Karpas-422 (cell line): Measurements from ENCODE around the gene KLHL30. TPM values are rescaled to one million over a fixed set of nuclear protein-coding genes. Genes with fewer than 3 reads are reported as not detected.

Experiments
- DNase-seq: peaks from one replicate; pipeline ENCODE4 v3.0.0-alpha.2; 2015
- H2AFZ ChIP-seq: fragments of 200-600 bp; sonication (generic); 2 replicates; pipeline ENCODE4 v1.6.1; 2014; ENCODE audit warnings: antibody characterized with exemption, low read length, mixed read lengths
- H3K27ac ChIP-seq: fragments of 200-600 bp; sonication (generic); 2 replicates; pipeline ENCODE4 v1.5.1; 2014; ENCODE audit warnings: mild to moderate bottlenecking, low read length, moderate library complexity
- H3K27me3 ChIP-seq: fragments of 200-600 bp; sonication (generic); 2 replicates; pipeline ENCODE4 v1.6.1; 2014; ENCODE audit warnings: low read length, mixed read lengths
- H3K36me3 ChIP-seq: fragments of 200-600 bp; sonication (generic); 2 replicates; pipeline ENCODE4 v1.6.1; 2014; ENCODE audit warnings: low read length, mixed read lengths; ENCODE audit not compliant: insufficient read depth
- H3K4me1 ChIP-seq: fragments of 200-600 bp; sonication (generic); 2 replicates; pipeline ENCODE4 v1.6.1; 2014; ENCODE audit warnings: mild to moderate bottlenecking, low read length, mixed read lengths
- H3K4me2 ChIP-seq: fragments of 200-600 bp; sonication (generic); 2 replicates; pipeline ENCODE4 v1.6.1; 2014; ENCODE audit warnings: low read length, low read depth, mild to moderate bottlenecking; ENCODE audit not compliant: poor library complexity, severe bottlenecking
- H3K4me3 ChIP-seq: fragments of 200-600 bp; sonication (generic); 2 replicates; pipeline ENCODE4 v1.5.1; 2014; ENCODE audit warnings: mild to moderate bottlenecking, antibody characterized with exemption, low read length, mixed read lengths
- H3K79me2 ChIP-seq: fragments of 200-600 bp; sonication (generic); 2 replicates; pipeline ENCODE4 v1.6.1; 2014; ENCODE audit warnings: mild to moderate bottlenecking, low read length, mixed read lengths
- H3K9ac ChIP-seq: fragments of 200-600 bp; sonication (generic); 2 replicates; pipeline ENCODE4 v1.6.0; 2014; ENCODE audit warnings: low read length
- H3K9me2 ChIP-seq: fragments of 200-600 bp; sonication (generic), shearing (Covaris generic); replicated peaks from 2 replicates; pipeline ENCODE4 v1.6.0; 2014; ENCODE audit warnings: mild to moderate bottlenecking, low read length, moderate library complexity; ENCODE audit not compliant: insufficient read depth
- H3K9me3 ChIP-seq: fragments of 300-700, 200-600 bp; sonication (generic); 2 replicates; pipeline ENCODE4 v1.6.1; 2014; ENCODE audit warnings: low read length, mixed read lengths
- H4K20me1 ChIP-seq: fragments of 200-600 bp; sonication (generic); 2 replicates; pipeline ENCODE4 v1.6.1; 2014; ENCODE audit warnings: mild to moderate bottlenecking, antibody characterized with exemption, low read length, low read depth; ENCODE audit not compliant: insufficient read depth
- total RNA-seq: library from RNA; depleted of rRNA; stranded (reverse); fragments of >200 nt; shearing (Covaris generic); gene quantifications from 2 replicates; pipeline ENCODE4 v1.2.3, GENCODE V29; 2014; ENCODE audit warnings: low replicate concordance

The KLHL30 gene
- total RNA-seq, 1 experiment from 2014 or later = not detected

DNA sequence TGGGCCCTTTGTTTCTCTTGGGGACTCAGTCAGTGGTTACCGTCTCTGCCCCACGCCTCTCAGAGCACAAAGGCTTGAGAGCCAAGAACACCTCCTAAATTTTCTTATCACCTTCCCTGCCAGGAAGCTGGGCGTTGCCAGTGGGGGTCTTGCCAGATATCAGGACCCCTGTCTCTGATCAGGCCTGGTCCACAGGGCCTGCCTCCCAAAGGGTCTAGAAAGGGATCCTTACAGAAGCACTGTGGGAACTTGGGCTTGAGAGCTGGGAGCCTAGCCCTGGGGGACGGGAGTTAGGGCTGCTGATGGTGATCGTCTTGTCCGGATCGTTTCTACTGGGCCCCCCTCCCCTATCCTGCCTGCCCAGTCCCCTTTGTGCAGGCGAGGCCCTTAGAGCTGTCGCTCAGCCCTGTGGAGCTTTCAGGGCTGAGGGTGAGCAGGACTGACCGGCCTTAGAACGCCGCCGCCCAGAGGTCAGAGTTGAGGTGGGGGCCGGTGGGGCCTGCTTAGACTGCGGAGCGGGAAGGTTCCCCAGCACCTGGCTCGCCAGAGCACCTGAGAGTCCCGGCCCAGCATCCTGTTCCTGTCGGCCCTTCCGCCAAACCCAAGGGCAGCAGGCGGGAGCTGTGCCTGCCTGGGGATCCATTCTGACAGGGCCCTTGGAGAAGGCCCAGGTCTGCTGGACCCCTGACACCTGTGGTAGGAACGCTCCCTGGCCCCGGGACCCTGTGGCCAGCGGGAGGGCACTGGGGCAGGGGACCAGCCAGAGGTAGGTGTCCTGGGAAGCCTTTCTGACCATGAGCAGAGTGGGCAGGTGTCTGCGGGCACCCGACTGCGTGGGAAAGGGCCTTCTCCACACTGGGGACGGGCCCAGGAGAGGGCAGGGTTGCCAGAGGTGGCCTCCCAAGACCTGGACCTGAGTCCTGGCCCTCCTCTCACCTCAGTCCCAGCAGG is 37.4 kb upstream of the KLHL30 start:
- Histone ChIP-seq H3K9ac (no peak overlapping the region), H3K4me1 (peaks cover 13% of the 10 kb centered on the region)

DNA sequence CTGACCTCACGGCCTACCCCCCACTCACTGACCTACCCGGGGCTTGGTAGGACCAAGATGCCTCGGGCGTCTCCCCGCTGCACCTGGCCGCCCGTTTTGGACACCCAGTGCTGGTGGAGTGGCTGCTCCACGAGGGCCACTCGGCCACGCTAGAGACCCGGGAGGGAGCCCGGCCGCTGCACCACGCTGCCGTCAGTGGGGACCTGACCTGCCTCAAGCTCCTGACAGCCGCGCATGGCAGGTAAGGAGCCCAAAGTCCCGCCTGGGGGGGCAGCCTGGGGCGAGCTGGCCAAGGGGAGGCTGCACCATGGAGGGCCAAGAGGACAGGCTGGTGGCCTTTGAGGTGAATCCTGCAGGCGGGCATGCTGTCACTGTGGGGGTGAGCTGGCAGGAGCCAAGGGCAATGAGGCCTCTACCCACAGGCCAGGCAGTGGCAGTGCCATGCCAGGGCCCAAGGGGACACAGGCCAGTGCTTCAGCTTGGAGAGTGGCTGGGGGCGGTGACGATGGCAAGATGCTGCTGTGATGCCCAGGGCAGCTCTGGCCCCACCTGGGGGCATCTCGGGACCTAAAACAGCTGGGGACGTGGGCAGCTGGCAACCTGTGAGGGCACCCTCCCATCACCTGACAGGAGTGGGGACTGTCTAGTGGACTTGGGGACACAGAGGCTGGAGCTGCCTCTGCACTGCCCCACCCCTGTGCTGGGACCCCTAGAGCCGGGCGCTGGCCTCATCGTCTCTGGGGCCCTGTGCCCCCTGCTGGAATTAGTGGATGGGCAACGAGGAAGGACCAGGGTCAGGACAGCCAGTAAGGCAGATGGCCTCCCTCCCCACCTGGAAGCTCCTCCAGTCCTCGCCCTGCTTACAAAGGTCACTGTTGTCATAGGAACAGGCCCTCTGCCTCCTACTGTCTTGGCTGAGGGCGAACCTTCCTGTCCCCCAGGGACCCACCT is 36.3 kb upstream of the KLHL30 start:
- H3K27me3 ChIP-seq = no peaks in the 10 kb centered on the region
- no peak overlapping the region for H2AFZ ChIP-seq
- H3K4me3 ChIP-seq = no peak overlapping the region
- H3K79me2 ChIP-seq = no peaks in the 10 kb centered on the region
- peaks cover 23% of the 10 kb centered on the region for H3K4me1 ChIP-seq
- no peaks in the 10 kb centered on the region for H3K9me2 ChIP-seq
- no peak overlapping the region for H3K4me2 ChIP-seq
- H3K9ac ChIP-seq = no peak overlapping the region
- no peaks in the 10 kb centered on the region for H3K9me3 ChIP-seq
- no peak overlapping the region for H3K27ac ChIP-seq
- H4K20me1 ChIP-seq = no peaks in the 10 kb centered on the region
- DNase-seq = no peak
- H3K36me3 ChIP-seq = no peaks in the 10 kb centered on the region

More for the DNA sequence above, 37.4 kb upstream of the KLHL30 start:
- H4K20me1 ChIP-seq = no peaks in the 10 kb centered on the region
- H3K27ac ChIP-seq = no peak overlapping the region
- H3K27me3 ChIP-seq = no peaks in the 10 kb centered on the region
- H3K9me2 ChIP-seq = no peaks in the 10 kb centered on the region
- H3K79me2 ChIP-seq = no peaks in the 10 kb centered on the region
- H3K9me3 ChIP-seq = no peaks in the 10 kb centered on the region
- no peak overlapping the region for H2AFZ ChIP-seq
- H3K36me3 ChIP-seq = no peaks in the 10 kb centered on the region
- no peak for DNase-seq
- H3K4me3 ChIP-seq = no peak overlapping the region
- no peak overlapping the region for H3K4me2 ChIP-seq

DNA sequence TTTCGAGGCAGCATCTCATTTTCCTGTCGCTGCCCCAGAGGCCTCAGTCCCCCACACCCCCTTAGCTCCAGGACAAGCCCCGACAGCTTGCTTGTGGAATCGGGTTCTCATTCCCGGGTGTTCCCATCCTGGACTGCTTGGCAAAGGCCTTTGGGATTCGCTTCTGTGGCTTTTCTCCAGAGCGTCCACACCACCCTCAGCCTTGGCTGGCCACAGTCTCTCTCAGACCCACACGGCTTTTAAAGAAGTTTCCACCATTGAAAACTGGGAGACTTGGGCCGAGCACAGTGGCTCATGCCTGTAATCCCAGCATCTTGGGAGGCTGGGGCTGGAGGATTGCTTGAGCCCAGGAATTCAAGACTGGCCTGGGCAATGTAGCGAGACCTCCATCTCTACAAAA is 35.6 kb upstream of the KLHL30 start:
- Histone ChIP-seq H3K9me2 (no peaks in the 10 kb centered on the region), H3K27ac (no peak overlapping the region), H3K9me3 (no peaks in the 10 kb centered on the region), H4K20me1 (no peaks in the 10 kb centered on the region), H3K4me1 (peaks cover 30% of the 10 kb centered on the region), H2AFZ (no peak overlapping the region), H3K9ac (no peak overlapping the region), H3K27me3 (no peaks in the 10 kb centered on the region), H3K4me3 (no peak overlapping the region), H3K79me2 (no peaks in the 10 kb centered on the region), H3K4me2 (no peak overlapping the region), H3K36me3 (no peaks in the 10 kb centered on the region)
- DNase-seq = no peak

DNA sequence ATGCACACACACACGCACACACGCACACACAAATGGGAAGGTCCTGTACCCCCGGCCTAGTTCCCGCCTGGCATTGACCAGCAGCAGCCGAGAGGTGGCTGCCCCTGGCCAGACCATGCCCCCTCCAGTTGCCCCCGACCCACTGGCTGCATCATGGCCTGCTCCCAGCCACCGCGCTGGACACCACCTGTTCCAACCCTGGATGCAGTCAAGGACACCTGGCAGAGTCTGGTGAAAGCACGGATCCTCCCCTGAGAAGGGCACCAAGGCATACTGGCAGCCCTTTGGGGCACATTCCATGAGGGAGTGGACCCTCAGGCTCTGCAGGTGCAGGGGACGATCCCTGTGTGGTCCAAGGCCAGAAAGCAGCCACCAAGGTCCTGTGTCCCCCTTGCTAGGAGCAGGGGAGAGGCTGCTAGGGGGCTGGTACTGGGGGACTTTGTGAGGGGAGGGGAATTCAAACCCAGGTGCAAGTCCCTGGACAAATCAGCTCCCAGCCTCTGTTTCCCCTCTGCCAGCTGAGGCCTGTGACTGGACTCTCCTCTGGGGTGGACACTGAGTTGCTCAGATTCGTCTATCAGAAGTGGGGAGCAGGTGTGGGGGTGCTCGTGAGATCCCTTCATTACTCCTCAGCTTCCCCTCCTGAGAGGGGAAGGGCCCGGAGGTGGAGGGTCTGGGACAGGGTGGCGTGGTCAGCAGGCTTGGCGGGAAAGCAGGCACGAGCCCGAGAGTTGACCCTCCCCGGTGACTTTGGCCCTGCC is 34.8 kb upstream of the KLHL30 start:
- no peaks in the 10 kb centered on the region for H3K27me3 ChIP-seq
- H4K20me1 ChIP-seq = no peaks in the 10 kb centered on the region
- no peak overlapping the region for H3K27ac ChIP-seq
- H3K9me2 ChIP-seq = no peaks in the 10 kb centered on the region
- DNase-seq = no peak
- H3K79me2 ChIP-seq = no peaks in the 10 kb centered on the region
- H3K4me1 ChIP-seq = peaks cover 37% of the 10 kb centered on the region
- no peak overlapping the region for H3K4me2 ChIP-seq
- H2AFZ ChIP-seq = no peak overlapping the region
- H3K36me3 ChIP-seq = no peaks in the 10 kb centered on the region
- no peak overlapping the region for H3K9ac ChIP-seq
- no peak overlapping the region for H3K4me3 ChIP-seq
- no peaks in the 10 kb centered on the region for H3K9me3 ChIP-seq

GRCh38 chr2:238104226-238104690 is 34.2 kb upstream of the KLHL30 start:
- no peaks in the 10 kb centered on the region for H3K9me2 ChIP-seq
- no peak overlapping the region for H2AFZ ChIP-seq
- no peaks in the 10 kb centered on the region for H3K27me3 ChIP-seq
- no peak overlapping the region for H3K9ac ChIP-seq
- no peaks in the 10 kb centered on the region for H3K36me3 ChIP-seq
- H3K9me3 ChIP-seq = no peaks in the 10 kb centered on the region
- no peak overlapping the region for H3K4me2 ChIP-seq
- no peaks in the 10 kb centered on the region for H3K79me2 ChIP-seq
- no peak overlapping the region for H3K4me3 ChIP-seq
- no peak overlapping the region for H3K27ac ChIP-seq
- H4K20me1 ChIP-seq = no peaks in the 10 kb centered on the region
- peaks cover 37% of the 10 kb centered on the region for H3K4me1 ChIP-seq
- DNase-seq = no peak

DNA sequence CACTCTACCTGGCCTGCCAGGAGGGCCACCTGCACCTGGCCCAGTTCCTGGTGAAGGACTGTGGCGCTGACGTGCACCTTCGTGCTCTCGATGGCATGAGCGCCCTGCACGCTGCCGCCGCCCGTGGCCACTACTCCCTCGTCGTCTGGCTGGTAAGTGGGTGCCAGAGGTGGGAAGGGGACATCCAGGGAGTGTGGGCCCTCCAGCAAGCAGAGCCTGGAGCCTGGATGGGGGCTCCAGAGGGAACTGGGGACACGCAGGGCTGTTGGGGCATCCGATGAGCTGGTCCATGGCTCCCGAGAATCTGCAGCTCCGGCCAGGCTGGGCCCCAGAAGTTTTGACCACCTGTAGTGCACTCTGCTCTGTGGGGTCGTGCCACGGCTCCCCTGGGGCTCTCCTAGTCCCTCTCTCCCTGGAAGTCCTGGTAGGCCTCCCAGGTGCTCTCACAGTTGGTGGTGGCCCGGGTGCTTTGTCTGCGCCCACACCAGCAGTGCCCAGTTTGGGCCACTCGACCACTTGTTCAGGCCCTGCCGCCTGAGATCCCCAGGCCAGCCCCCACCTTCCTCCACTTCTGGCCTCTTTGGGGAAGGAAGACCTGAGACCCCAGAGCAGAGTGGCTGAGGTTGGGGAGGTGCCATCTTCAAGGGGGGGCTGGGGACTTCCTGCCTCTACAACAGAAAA is 33.6 kb upstream of the KLHL30 start:
- no peak overlapping the region for H2AFZ ChIP-seq
- no peak overlapping the region for H3K4me3 ChIP-seq
- no peak for DNase-seq
- H3K79me2 ChIP-seq = no peaks in the 10 kb centered on the region
- H4K20me1 ChIP-seq = no peaks in the 10 kb centered on the region
- peaks cover 33% of the 10 kb centered on the region for H3K4me1 ChIP-seq
- no peak overlapping the region for H3K4me2 ChIP-seq
- H3K27ac ChIP-seq = no peak overlapping the region
- H3K9me2 ChIP-seq = no peaks in the 10 kb centered on the region
- H3K36me3 ChIP-seq = no peaks in the 10 kb centered on the region
- no peak overlapping the region for H3K9ac ChIP-seq
- no peaks in the 10 kb centered on the region for H3K9me3 ChIP-seq
- no peaks in the 10 kb centered on the region for H3K27me3 ChIP-seq

- no peak for DNase-seq
- no peak overlapping the region for H3K4me3 ChIP-seq
- H4K20me1 ChIP-seq = no peaks in the 10 kb centered on the region
- H3K27me3 ChIP-seq = no peaks in the 10 kb centered on the region
- no peak overlapping the region for H3K9ac ChIP-seq
- H3K4me2 ChIP-seq = no peak overlapping the region
- H2AFZ ChIP-seq = no peak overlapping the region
- peaks cover 33% of the 10 kb centered on the region for H3K4me1 ChIP-seq
- H3K27ac ChIP-seq = no peak overlapping the region
- H3K36me3 ChIP-seq = no peaks in the 10 kb centered on the region
- no peaks in the 10 kb centered on the region for H3K79me2 ChIP-seq
- no peaks in the 10 kb centered on the region for H3K9me3 ChIP-seq
- no peaks in the 10 kb centered on the region for H3K9me2 ChIP-seq
These were observed 32.7 kb upstream of the KLHL30 start for GRCh38 chr2:238105506-238106338.
